Panc1 (cell line): Measurements from ENCODE around the gene LOC101059915.

Experiments
- TF ChIP-seq, protein P1 (sequence below): fragments of 450-650 bp; IDR thresholded peaks from 2 replicates; pipeline ENCODE4 v1.5.1; 2017; ENCODE audit warnings: mild to moderate bottlenecking
- TF ChIP-seq, protein P2 (sequence below), 2 experiments: IDR thresholded peaks; 2 replicates each; pipeline ENCODE4 v1.6.1; 2011 to 2012; ENCODE audit warnings: low read depth in 2 of 2, control low read depth in 1 of 2, low read length in 1 of 2, mild to moderate bottlenecking in 1 of 2, moderate library complexity in 1 of 2; ENCODE audit not compliant: insufficient read depth in 1 of 2

DNA sequence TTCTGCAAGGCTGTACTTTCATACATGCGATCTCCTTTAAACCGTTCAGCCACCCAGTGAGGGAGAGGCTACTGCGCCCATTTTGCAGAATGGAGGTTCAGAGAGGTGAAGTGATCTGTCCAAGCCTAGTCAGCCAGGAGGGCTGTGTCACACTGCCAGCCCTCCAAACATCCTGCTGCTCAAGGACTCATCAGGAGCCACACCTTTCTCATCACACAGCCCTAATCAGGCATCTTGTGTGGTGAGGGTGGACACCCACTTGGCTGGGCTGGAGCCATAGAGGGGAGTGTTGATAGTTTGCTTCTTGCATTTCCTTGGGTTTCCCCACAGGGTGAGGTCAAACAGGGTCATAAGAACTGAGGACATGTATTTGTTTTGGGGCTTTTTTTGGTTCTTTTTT, 43.6 kb upstream of the LOC101059915 start:
- TF ChIP-seq, protein P1, sequence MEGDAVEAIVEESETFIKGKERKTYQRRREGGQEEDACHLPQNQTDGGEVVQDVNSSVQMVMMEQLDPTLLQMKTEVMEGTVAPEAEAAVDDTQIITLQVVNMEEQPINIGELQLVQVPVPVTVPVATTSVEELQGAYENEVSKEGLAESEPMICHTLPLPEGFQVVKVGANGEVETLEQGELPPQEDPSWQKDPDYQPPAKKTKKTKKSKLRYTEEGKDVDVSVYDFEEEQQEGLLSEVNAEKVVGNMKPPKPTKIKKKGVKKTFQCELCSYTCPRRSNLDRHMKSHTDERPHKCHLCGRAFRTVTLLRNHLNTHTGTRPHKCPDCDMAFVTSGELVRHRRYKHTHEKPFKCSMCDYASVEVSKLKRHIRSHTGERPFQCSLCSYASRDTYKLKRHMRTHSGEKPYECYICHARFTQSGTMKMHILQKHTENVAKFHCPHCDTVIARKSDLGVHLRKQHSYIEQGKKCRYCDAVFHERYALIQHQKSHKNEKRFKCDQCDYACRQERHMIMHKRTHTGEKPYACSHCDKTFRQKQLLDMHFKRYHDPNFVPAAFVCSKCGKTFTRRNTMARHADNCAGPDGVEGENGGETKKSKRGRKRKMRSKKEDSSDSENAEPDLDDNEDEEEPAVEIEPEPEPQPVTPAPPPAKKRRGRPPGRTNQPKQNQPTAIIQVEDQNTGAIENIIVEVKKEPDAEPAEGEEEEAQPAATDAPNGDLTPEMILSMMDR, result no peak
- TF ChIP-seq, protein P2, sequence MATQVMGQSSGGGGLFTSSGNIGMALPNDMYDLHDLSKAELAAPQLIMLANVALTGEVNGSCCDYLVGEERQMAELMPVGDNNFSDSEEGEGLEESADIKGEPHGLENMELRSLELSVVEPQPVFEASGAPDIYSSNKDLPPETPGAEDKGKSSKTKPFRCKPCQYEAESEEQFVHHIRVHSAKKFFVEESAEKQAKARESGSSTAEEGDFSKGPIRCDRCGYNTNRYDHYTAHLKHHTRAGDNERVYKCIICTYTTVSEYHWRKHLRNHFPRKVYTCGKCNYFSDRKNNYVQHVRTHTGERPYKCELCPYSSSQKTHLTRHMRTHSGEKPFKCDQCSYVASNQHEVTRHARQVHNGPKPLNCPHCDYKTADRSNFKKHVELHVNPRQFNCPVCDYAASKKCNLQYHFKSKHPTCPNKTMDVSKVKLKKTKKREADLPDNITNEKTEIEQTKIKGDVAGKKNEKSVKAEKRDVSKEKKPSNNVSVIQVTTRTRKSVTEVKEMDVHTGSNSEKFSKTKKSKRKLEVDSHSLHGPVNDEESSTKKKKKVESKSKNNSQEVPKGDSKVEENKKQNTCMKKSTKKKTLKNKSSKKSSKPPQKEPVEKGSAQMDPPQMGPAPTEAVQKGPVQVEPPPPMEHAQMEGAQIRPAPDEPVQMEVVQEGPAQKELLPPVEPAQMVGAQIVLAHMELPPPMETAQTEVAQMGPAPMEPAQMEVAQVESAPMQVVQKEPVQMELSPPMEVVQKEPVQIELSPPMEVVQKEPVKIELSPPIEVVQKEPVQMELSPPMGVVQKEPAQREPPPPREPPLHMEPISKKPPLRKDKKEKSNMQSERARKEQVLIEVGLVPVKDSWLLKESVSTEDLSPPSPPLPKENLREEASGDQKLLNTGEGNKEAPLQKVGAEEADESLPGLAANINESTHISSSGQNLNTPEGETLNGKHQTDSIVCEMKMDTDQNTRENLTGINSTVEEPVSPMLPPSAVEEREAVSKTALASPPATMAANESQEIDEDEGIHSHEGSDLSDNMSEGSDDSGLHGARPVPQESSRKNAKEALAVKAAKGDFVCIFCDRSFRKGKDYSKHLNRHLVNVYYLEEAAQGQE (IDR thresholded peaks at IDR 0.05; ENCODE audit: insufficient read depth in 1 of 2, low read depth in 2 of 2, low read length in 1 of 2), result no peak
